Eye (tissue), 1 donor: ENCODE data around the gene SORT1.
"Not testable (repeated sequence)": the region's sequence is repeated elsewhere in the genome, so short reads cannot be mapped to it uniquely, and the experiment has no call there.

Source experiments
- DNase-seq: peaks from one replicate; pipeline ENCODE4 v3.0.0-alpha.2; 2015

Gene SORT1

DNA sequence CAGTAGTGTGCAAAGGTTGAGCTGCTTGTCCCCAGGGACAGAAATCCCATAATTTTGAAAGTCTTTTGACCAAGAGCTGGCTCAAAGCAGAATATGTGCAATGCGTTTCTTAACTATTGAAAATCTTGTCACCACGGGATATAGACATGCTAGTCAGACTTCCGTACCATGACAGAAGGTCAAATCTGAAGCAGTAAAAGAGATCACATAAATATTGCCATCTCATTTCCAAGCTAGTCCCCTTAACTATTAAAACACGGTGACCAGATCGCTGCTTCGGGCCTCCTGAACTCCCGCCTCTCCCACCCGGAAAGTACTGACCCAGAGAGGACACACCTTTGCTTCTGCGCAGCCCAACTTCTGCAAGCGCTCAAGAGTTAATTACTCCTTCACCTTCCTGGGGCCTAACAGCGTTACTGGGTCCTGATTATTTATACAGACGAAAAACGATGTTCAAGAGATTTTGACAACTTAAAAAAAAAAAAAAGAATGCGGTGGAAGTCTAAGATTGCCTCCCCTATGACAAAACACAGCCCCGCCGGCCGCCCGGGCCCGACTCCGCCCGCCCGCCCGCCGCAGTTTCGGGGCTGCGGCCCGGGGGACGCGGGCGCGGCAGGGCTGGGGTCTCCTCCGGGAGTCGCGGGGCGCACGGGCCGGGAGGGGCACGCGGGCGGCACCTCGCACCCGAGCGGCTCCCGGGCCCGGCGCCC, 692 bp downstream of the SORT1 start:
- peak; percentile 47 for DNase-seq

- DNase-seq, result no peak
Observed at GRCh38 chr1:109396513-109396839, 1.2 kb downstream of the SORT1 start.

GRCh38 chr1:109395602-109396512, 1.9 kb downstream of the SORT1 start:
- no peak for DNase-seq

DNA sequence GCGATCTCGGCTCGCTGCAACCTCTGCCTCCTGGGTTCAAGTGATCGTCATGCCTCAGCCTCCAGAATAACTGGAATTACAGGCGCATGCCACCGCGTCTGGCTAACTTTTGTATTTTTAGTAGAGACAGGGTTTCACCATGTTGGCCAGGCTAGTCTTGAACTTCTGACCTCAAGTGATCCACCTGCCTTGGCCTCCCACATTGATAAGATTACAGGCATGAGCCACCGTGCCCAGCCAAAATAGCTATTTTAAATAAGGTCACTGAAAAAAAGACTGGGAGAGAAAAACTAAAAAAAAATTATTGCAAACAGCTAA, 2.5 kb downstream of the SORT1 start:
- not testable (repeated sequence) for DNase-seq

GRCh38 chr1:109394591-109395281, 3.0 kb downstream of the SORT1 start:
- no peak for DNase-seq

GRCh38 chr1:109393617-109394233, 4.0 kb downstream of the SORT1 start:
- DNase-seq, result no peak

- DNase-seq, result peak; percentile 58
Observed at GRCh38 chr1:109392788-109393616, 4.7 kb downstream of the SORT1 start.

- no peak for DNase-seq
Observed at GRCh38 chr1:109392037-109392787, 5.5 kb downstream of the SORT1 start.

- no peak for DNase-seq
Observed at GRCh38 chr1:109391626-109392025, 6.1 kb downstream of the SORT1 start.

DNA sequence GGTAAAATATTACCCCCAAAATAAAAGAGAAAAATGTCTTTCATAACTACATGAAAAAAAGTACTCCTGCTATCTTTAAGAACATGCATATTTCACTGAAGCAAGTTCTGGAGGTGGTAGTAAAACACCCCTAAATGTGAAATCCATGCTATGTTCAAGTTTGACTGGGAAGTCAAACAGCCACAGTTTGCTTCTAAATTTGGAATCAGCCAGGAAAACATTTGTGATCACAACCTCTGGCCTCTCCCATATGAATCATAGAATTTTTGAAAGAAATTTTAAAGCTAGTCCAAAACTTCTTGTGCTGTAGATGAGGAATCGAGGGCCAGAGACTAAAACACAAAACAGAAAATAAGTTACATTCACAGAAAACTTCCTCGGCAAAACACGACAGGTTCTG, 6.6 kb downstream of the SORT1 start:
- DNase-seq, result no peak

- DNase-seq, result no peak
Observed at GRCh38 chr1:109389638-109390341, 7.9 kb downstream of the SORT1 start.

DNA sequence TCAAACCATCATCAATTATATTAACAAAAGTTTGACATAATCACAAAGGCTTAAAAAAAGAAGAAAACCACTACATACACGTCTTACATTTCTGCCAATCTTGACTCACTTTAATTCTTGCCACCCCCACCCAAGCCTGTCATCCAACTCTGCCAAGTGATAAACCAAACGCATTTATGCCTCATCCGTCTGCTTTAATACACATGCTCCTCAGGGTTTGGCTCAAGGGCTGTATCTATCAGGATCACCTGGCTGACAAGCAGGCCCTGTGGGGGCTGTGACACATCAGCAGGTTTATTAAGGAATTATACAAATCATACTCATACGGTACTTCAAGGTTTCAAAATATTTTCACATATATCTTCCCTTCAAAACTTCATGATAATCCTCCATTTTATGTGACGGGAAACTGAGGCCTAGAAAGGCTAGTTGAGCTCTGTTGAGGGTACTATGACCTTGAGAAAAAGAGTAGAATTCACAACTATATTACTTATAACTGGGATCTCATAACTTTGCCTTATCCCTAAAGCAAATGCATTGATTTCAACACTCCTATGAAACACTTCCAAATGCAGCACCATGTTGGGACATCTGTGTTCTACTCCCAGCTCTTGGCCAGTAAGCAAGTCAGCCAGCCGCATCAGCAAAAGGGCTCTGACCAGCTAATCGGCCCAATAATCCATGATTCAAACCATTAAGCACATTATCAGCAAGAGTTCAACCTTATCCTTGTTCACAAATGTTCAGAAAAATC, 8.7 kb downstream of the SORT1 start:
- DNase-seq, result no peak

GRCh38 chr1:109388208-109388711, 9.5 kb downstream of the SORT1 start:
- DNase-seq, result no peak

GRCh38 chr1:109386054-109386717, 11.5 kb downstream of the SORT1 start:
- DNase-seq, result no peak

GRCh38 chr1:109385417-109385816, 12.3 kb downstream of the SORT1 start:
- DNase-seq, result no peak

DNA sequence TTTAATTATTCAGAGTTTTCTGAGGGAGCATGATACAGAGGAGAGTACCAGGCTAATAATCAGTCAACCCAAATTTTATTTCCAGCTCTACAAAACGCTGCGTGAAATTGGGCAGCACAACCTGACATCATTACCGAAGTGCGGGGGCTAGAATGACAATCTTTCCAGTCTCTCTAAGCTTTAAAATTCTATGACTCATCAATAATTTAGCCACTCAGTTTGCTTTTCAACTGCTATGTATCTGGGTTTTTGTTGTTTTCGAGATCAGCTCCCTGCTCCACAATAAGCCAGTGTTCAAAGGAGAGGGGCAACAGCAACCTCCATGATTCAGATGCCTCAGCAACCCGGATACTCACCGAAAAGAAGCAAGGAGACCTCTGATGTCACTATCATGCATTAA, 13.9 kb downstream of the SORT1 start:
- no peak for DNase-seq

DNA sequence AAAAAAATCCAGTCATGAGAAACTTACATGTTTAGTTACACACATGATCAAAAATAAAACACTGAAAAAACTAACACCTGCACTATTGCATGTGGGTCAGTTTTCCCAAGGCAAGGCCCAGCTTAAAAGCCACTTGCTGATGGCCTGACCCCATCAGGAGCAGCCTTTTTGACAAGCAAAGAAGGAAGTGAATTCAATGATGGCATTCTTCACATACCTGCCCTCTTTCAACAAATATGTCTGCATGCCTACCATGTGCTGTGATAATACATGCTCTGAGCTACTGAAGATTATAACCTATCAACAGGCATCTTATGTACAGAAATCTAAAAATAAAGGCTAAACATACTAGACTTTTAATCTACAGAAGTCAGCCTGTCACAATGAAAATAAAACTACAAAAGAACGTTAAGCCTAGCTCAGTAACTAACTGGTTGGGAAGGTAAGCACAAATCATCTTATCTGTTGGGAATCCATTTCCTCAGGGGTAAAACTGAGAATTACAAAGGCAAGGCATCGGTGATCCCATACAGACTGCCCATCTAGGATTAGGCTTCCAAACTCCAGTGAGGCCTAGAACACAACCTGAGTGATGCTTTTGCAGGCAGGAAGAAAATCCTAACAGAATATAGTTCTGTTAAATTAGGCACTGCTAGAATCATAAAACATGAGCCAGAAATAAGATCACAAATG, 14.5 kb downstream of the SORT1 start:
- no peak for DNase-seq

DNA sequence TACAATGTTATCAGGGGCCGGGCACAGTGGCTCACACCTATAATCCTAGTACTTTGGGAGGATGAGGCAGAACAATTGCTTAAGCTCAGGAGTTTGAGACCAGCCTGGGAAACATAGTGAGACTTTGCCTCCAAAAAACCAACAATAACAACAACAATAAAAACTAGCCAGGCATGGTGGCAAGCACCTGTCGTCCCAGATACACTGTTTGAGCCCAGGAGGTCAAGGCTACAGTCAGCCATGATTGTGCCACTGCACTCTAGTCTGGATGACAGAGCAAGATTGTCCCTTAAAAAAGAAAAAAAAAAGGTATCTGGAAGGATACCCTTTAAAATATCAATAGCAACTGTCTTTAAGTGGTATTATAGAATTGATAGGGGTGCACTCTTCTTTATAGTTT, 16.1 kb downstream of the SORT1 start:
- DNase-seq, result no peak

GRCh38 chr1:109379907-109380306, 17.8 kb downstream of the SORT1 start:
- no peak for DNase-seq
